Gastrocnemius medialis (tissue), 4 donors: ENCODE measurements around the gene RBM17.

Experiments used
- CTCF ChIP-seq, 5 experiments: fragments of 450-650 bp in 3 of 5; fragments of 200-600 bp in 2 of 5; sonication (generic) in 2 of 5; IDR thresholded peaks in 4 of 5; conservative IDR thresholded peaks in 1 of 5; 1 replicate in 4 of 5; 2 replicates in 1 of 5; pipeline ENCODE4 v1.5.1; 2016 to 2019; ENCODE audit warnings: antibody characterized with exemption in 5 of 5, mild to moderate bottlenecking in 3 of 5, moderate library complexity in 3 of 5
- POLR2A ChIP-seq, 2 donors: fragments of 450-650 bp; IDR thresholded peaks; one replicate each; pipeline ENCODE4 v1.6.1; 2017; ENCODE audit warnings: antibody characterized with exemption in 2 of 2, mild to moderate bottlenecking in 2 of 2, moderate library complexity in 2 of 2

- TF ChIP-seq CTCF (IDR thresholded peaks at IDR 0.05 in 4 of 5, conservative IDR thresholded peaks at IDR 0.05 in 1 of 5) (no peak), POLR2A (IDR thresholded peaks at IDR 0.05) (no peak)
Observed at GRCh38 chr10:6053816-6054631, 34.8 kb upstream of the RBM17 start.
